ENCODE measurements around the gene MRPL36. TPM values are rescaled to one million over a fixed set of nuclear protein-coding genes. Genes with fewer than 3 reads are reported as not detected.

MRPL36 gene
- total and polyA plus RNA-seq, 4 donors, result 25.1 to 62.2 (median 39.0) TPM

GRCh38 chr5:1797103-1797800 is 2.4 kb downstream of the MRPL36 start:
- H3K4me3 ChIP-seq (ENCODE audit: low read length in 2 of 2), result no peak overlapping the region
- DNase-seq (peak; percentile 38 to 71), ATAC-seq (ENCODE audit: low FRiP score) (no peak)
- H3K4me1 ChIP-seq (ENCODE audit: control insufficient read depth in 1 of 2, insufficient read depth in 2 of 2, low read length in 2 of 2), result no peaks in the 10 kb centered on the region
- H3K36me3 ChIP-seq (ENCODE audit: control insufficient read depth in 1 of 2, insufficient read depth in 2 of 2, low read length in 1 of 2), result peaks cover 0 to 3% of the 10 kb centered on the region in 2 donors
- H3K27ac ChIP-seq (ENCODE audit: low read depth in 1 of 2, low read length in 2 of 2), result no peak overlapping the region
- H3K27me3 ChIP-seq (ENCODE audit: control insufficient read depth in 1 of 2, insufficient read depth in 2 of 2, low read length in 1 of 2), result no peaks in the 10 kb centered on the region
- intact Hi-C loops (cut with DNase I), result loop anchor here in 1 of 2 donors (10.0 kb wide), 1 partner anchor 452 kb away; the partner anchor contains the start of gene CLPTM1L
- no peaks in the 10 kb centered on the region for H3K9me3 ChIP-seq (ENCODE audit: control insufficient read depth, low read length)
- 93 to 94% methylated on average over 18 of the region's 18 CpGs for WGBS, 2 donors

DNA sequence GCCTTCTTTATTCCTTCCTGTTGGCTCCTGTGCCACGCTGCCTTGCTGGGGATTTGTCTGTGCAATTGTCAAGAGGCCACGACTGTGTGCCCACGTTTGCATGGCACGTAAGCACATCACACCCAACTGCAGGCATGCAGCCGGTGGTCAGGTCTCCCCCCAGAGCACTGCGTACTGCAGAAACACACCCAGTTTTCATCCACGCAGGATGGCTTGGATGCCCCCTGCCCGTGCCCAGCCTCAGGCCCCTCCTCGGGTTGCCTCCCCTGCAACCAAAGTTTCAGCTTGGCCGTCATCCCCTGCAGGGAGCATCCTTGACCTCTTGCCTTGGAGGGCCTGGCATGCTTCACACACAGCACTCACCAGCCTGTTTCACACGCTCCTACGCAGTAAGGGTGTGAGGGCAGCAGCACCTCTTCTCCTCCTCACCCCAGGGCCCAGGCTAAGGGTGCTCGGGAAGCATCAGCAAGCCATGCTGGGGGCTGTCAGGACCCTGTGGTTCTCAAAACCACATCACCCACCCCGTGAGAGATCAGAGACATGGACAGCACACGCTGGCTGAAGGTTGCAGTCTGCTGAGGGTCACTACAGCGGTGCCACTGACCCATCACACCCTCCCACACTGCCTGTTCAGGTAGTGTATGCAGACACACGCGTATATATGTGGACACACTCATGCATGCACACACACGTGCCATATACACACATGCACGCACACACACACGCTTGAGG is 3.1 kb downstream of the MRPL36 start:
- WGBS, 2 donors, result 86 to 88% methylated on average over 21 of the region's 21 CpGs
- Histone ChIP-seq H3K27me3 (ENCODE audit: control insufficient read depth in 1 of 2, insufficient read depth in 2 of 2, low read length in 1 of 2) (no peaks in the 10 kb centered on the region), H3K4me3 (ENCODE audit: low read length in 2 of 2) (no peak overlapping the region), H3K4me1 (ENCODE audit: control insufficient read depth in 1 of 2, insufficient read depth in 2 of 2, low read length in 2 of 2) (no peaks in the 10 kb centered on the region), H3K27ac (ENCODE audit: low read depth in 1 of 2, low read length in 2 of 2) (no peak overlapping the region), H3K9me3 (ENCODE audit: control insufficient read depth, low read length) (no peaks in the 10 kb centered on the region), H3K36me3 (ENCODE audit: control insufficient read depth in 1 of 2, insufficient read depth in 2 of 2, low read length in 1 of 2) (peaks cover 0 to 3% of the 10 kb centered on the region in 2 donors)
- intact Hi-C loops (cut with DNase I), result loop anchor here in 1 of 2 donors (10.0 kb wide), 1 partner anchor 452 kb away; the partner anchor contains the start of gene CLPTM1L
- ATAC-seq (ENCODE audit: low FRiP score) (no peak), DNase-seq (peak; percentile 40 to 49)

DNA sequence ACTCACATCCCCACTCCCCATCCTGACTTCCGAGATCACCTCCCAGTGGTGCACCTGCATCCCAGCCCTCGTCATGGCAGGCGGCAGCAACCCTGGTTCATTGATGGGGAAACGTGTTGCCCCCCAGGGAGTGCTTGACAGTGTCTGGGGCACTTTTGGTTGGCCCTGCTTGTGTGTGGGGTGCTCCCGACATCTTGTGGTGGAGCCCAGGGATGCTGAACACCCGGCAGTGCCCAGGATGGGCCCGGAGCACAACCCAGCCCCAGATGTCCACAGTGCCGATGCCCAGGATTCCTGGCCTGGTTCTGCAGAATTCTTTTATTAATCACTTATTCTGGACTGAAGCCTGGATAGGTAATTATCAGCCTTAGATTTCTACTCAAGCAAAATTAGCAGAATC is 3.7 kb downstream of the MRPL36 start:
- H3K27me3 ChIP-seq (ENCODE audit: control insufficient read depth in 1 of 2, insufficient read depth in 2 of 2, low read length in 1 of 2), result no peaks in the 10 kb centered on the region
- H3K36me3 ChIP-seq (ENCODE audit: control insufficient read depth in 1 of 2, insufficient read depth in 2 of 2, low read length in 1 of 2), result peaks cover 0 to 3% of the 10 kb centered on the region in 2 donors
- no peak overlapping the region for H3K4me3 ChIP-seq (ENCODE audit: low read length in 2 of 2)
- DNase-seq (peak; percentile 17 to 46), ATAC-seq (ENCODE audit: low FRiP score) (no peak)
- no peak overlapping the region for H3K27ac ChIP-seq (ENCODE audit: low read depth in 1 of 2, low read length in 2 of 2)
- intact Hi-C loops (cut with DNase I), result loop anchor here in 1 of 2 donors (10.0 kb wide), 1 partner anchor 451 kb away; the partner anchor contains the start of gene CLPTM1L
- WGBS, 2 donors, result 86% methylated on average over 8 of the region's 8 CpGs
- no peaks in the 10 kb centered on the region for H3K9me3 ChIP-seq (ENCODE audit: control insufficient read depth, low read length)
- H3K4me1 ChIP-seq (ENCODE audit: control insufficient read depth in 1 of 2, insufficient read depth in 2 of 2, low read length in 2 of 2), result no peaks in the 10 kb centered on the region

GRCh38 chr5:1795506-1795905 is 4.1 kb downstream of the MRPL36 start:
- peak in 1 of 2 donors; percentile 34 for DNase-seq
- Histone ChIP-seq H3K4me1 (ENCODE audit: control insufficient read depth in 1 of 2, insufficient read depth in 2 of 2, low read length in 2 of 2) (no peaks in the 10 kb centered on the region), H3K4me3 (ENCODE audit: low read length in 2 of 2) (no peak overlapping the region), H3K36me3 (ENCODE audit: control insufficient read depth in 1 of 2, insufficient read depth in 2 of 2, low read length in 1 of 2) (peaks cover 0 to 3% of the 10 kb centered on the region in 2 donors), H3K27me3 (ENCODE audit: control insufficient read depth in 1 of 2, insufficient read depth in 2 of 2, low read length in 1 of 2) (no peaks in the 10 kb centered on the region), H3K27ac (ENCODE audit: low read depth in 1 of 2, low read length in 2 of 2) (no peak overlapping the region), H3K9me3 (ENCODE audit: control insufficient read depth, low read length) (no peaks in the 10 kb centered on the region)
- no peak for ATAC-seq (ENCODE audit: low FRiP score)
- 84 to 86% methylated on average over 13 of the region's 13 CpGs for WGBS, 2 donors
- intact Hi-C loops (cut with DNase I), result loop anchor here in 1 of 2 donors (10.0 kb wide), 1 partner anchor 451 kb away; the partner anchor contains the start of gene CLPTM1L

DNA sequence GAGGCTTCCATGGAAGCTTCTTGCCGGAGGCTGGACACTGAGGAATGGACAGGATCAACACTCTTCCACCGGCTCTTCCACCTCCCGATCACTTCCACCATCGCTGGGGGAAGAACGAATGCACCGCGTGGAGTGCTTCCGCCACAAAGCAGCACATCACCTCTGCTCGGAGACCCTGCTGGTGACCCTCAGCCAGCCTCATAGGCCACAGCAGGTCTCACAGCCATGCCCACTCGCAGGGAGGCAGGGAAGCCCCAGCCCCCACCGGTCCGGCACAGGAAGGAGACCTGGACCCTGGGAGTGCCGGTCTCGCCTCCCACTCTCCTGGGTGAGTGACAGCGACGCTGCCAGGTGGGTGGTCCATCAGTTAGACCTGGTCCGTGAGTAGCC is 4.7 kb downstream of the MRPL36 start:
- no peaks in the 10 kb centered on the region for H3K4me1 ChIP-seq (ENCODE audit: control insufficient read depth in 1 of 2, insufficient read depth in 2 of 2, low read length in 2 of 2)
- no peak overlapping the region for H3K27ac ChIP-seq (ENCODE audit: low read depth in 1 of 2, low read length in 2 of 2)
- no peaks in the 10 kb centered on the region for H3K9me3 ChIP-seq (ENCODE audit: control insufficient read depth, low read length)
- 82 to 88% methylated on average over 17 of the region's 17 CpGs for WGBS, 2 donors
- H3K36me3 ChIP-seq (ENCODE audit: control insufficient read depth in 1 of 2, insufficient read depth in 2 of 2, low read length in 1 of 2), result peaks cover 0 to 3% of the 10 kb centered on the region in 2 donors
- ATAC-seq (ENCODE audit: low FRiP score) (no peak), DNase-seq (peak in 1 of 2 donors; percentile 76)
- H3K27me3 ChIP-seq (ENCODE audit: control insufficient read depth in 1 of 2, insufficient read depth in 2 of 2, low read length in 1 of 2), result no peaks in the 10 kb centered on the region
- intact Hi-C loops (cut with DNase I), result loop anchor here in 1 of 2 donors (10.0 kb wide), 1 partner anchor 450 kb away; the partner anchor contains the start of gene CLPTM1L
- no peak overlapping the region for H3K4me3 ChIP-seq (ENCODE audit: low read length in 2 of 2)

GRCh38 chr5:1793966-1794900 is 5.4 kb downstream of the MRPL36 start:
- ATAC-seq (ENCODE audit: low FRiP score), result no peak
- intact Hi-C loops (cut with DNase I), result loop anchor here in 1 of 2 donors (10.0 kb wide), 1 partner anchor 449 kb away; the partner anchor contains the start of gene CLPTM1L
- Histone ChIP-seq H3K27me3 (ENCODE audit: control insufficient read depth in 1 of 2, insufficient read depth in 2 of 2, low read length in 1 of 2) (no peaks in the 10 kb centered on the region), H3K4me3 (ENCODE audit: low read length in 2 of 2) (no peak overlapping the region), H3K9me3 (ENCODE audit: control insufficient read depth, low read length) (no peaks in the 10 kb centered on the region), H3K4me1 (ENCODE audit: control insufficient read depth in 1 of 2, insufficient read depth in 2 of 2, low read length in 2 of 2) (no peaks in the 10 kb centered on the region), H3K27ac (ENCODE audit: low read depth in 1 of 2, low read length in 2 of 2) (no peak overlapping the region), H3K36me3 (ENCODE audit: control insufficient read depth in 1 of 2, insufficient read depth in 2 of 2, low read length in 1 of 2) (peaks cover 0 to 3% of the 10 kb centered on the region in 2 donors)
- WGBS, 2 donors, result 65 to 74% methylated on average over 33 of the region's 33 CpGs
- peak; percentile 47 to 73 for DNase-seq

GRCh38 chr5:1793301-1793740 is 6.3 kb downstream of the MRPL36 start:
- Histone ChIP-seq H3K4me1 (ENCODE audit: control insufficient read depth in 1 of 2, insufficient read depth in 2 of 2, low read length in 2 of 2) (no peaks in the 10 kb centered on the region), H3K27ac (ENCODE audit: low read depth in 1 of 2, low read length in 2 of 2) (no peak overlapping the region), H3K9me3 (ENCODE audit: control insufficient read depth, low read length) (no peaks in the 10 kb centered on the region), H3K36me3 (ENCODE audit: control insufficient read depth in 1 of 2, insufficient read depth in 2 of 2, low read length in 1 of 2) (peaks cover 0 to 3% of the 10 kb centered on the region in 2 donors), H3K27me3 (ENCODE audit: control insufficient read depth in 1 of 2, insufficient read depth in 2 of 2, low read length in 1 of 2) (no peaks in the 10 kb centered on the region), H3K4me3 (ENCODE audit: low read length in 2 of 2) (no peak overlapping the region)
- ATAC-seq (ENCODE audit: low FRiP score) (no peak), DNase-seq (peak; percentile 30 to 55)
- intact Hi-C loops (cut with DNase I), result loop anchor here in 1 of 2 donors (10.0 kb wide), 1 partner anchor 449 kb away; the partner anchor contains the start of gene CLPTM1L
- WGBS, 2 donors, result 38 to 41% methylated on average over 10 of the region's 10 CpGs

DNA sequence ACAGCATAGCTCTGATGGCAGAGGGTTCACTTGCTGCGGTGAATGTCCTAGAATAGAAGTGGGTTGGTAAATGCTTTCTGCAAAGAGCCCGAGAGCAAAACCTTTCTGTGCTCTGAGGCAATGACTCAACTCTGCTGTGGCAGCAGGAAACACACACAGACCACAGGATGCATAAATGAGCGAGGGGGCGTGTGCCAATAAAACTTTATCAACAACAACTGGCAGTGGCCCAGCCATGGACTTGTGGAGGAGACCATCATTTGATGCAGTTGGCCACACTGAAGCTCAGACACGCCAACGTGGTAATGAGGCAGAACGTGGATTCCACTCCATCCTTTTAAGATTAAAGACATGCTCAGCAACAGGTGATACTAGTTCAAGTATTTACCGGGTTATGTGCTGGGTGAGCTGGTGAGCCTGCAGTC is 6.8 kb downstream of the MRPL36 start:
- no peak overlapping the region for H3K4me3 ChIP-seq (ENCODE audit: low read length in 2 of 2)
- 53 to 56% methylated on average over 8 of the region's 8 CpGs for WGBS, 2 donors
- DNase-seq, result peak; percentile 30 to 38
- intact Hi-C loops (cut with DNase I), result loop anchor here in 1 of 2 donors (10.0 kb wide), 1 partner anchor 448 kb away; the partner anchor contains the start of gene CLPTM1L
- H3K27me3 ChIP-seq (ENCODE audit: control insufficient read depth in 1 of 2, insufficient read depth in 2 of 2, low read length in 1 of 2), result no peaks in the 10 kb centered on the region
- no peaks in the 10 kb centered on the region for H3K4me1 ChIP-seq (ENCODE audit: control insufficient read depth in 1 of 2, insufficient read depth in 2 of 2, low read length in 2 of 2)
- no peak for ATAC-seq (ENCODE audit: low FRiP score)
- no peak overlapping the region for H3K27ac ChIP-seq (ENCODE audit: low read depth in 1 of 2, low read length in 2 of 2)
- H3K36me3 ChIP-seq (ENCODE audit: control insufficient read depth in 1 of 2, insufficient read depth in 2 of 2, low read length in 1 of 2), result peaks cover 0 to 1% of the 10 kb centered on the region in 2 donors
- H3K9me3 ChIP-seq (ENCODE audit: control insufficient read depth, low read length), result no peaks in the 10 kb centered on the region

Data from aorta (tissue), 5 donors.